ENCODE measurements around the gene UMODL1.

The UMODL1 gene

GRCh38 chr21:42039470-42039901 is 31.6 kb upstream of the UMODL1 start:
- FAIRE-seq, result no peak

GRCh38 chr21:42039911-42040351 is 31.2 kb upstream of the UMODL1 start:
- FAIRE-seq, result no peak

GRCh38 chr21:42040411-42041180 is 30.5 kb upstream of the UMODL1 start:
- FAIRE-seq, result no peak

GRCh38 chr21:42041246-42041645 is 29.9 kb upstream of the UMODL1 start:
- no peak for FAIRE-seq

- no peak for FAIRE-seq
Observed at GRCh38 chr21:42041711-42042110, 29.4 kb upstream of the UMODL1 start.

- no peak for FAIRE-seq
Observed at GRCh38 chr21:42042651-42043050, 28.5 kb upstream of the UMODL1 start.

- no peak for FAIRE-seq
Observed at GRCh38 chr21:42043201-42043895, 27.8 kb upstream of the UMODL1 start.

GRCh38 chr21:42043961-42044360 is 27.2 kb upstream of the UMODL1 start:
- no peak for FAIRE-seq

GRCh38 chr21:42044871-42045495 is 26.1 kb upstream of the UMODL1 start:
- FAIRE-seq, result no peak

GRCh38 chr21:42047821-42048613 is 23.1 kb upstream of the UMODL1 start:
- no peak for FAIRE-seq

- no peak for FAIRE-seq
Observed at GRCh38 chr21:42048870-42049577, 22.1 kb upstream of the UMODL1 start.

GRCh38 chr21:42049578-42050430 is 21.3 kb upstream of the UMODL1 start:
- no peak for FAIRE-seq

- no peak for FAIRE-seq
Observed at GRCh38 chr21:42051788-42052187, 19.3 kb upstream of the UMODL1 start.

GRCh38 chr21:42055425-42055824 is 15.7 kb upstream of the UMODL1 start:
- no peak for FAIRE-seq

GRCh38 chr21:42056468-42056867 is 14.6 kb upstream of the UMODL1 start:
- no peak for FAIRE-seq

GRCh38 chr21:42056996-42057689 is 14.0 kb upstream of the UMODL1 start:
- peak; percentile 71 for FAIRE-seq

- no peak for FAIRE-seq
Observed at GRCh38 chr21:42057851-42058437, 13.2 kb upstream of the UMODL1 start.

GRCh38 chr21:42058631-42059111 is 12.4 kb upstream of the UMODL1 start:
- FAIRE-seq, result no peak

GRCh38 chr21:42059141-42059540 is 12.0 kb upstream of the UMODL1 start:
- no peak for FAIRE-seq

- FAIRE-seq, result no peak
Observed at GRCh38 chr21:42059721-42060120, 11.4 kb upstream of the UMODL1 start.

All from colon (tissue), 2 donors.